ENCODE data around the gene ADGRL3. TPM values are rescaled to one million over a fixed set of nuclear protein-coding genes. Genes with fewer than 3 reads are reported as not detected.

The ADGRL3 gene
- total and polyA plus RNA-seq, 3 experiments from 2014 or later = not detected

DNA sequence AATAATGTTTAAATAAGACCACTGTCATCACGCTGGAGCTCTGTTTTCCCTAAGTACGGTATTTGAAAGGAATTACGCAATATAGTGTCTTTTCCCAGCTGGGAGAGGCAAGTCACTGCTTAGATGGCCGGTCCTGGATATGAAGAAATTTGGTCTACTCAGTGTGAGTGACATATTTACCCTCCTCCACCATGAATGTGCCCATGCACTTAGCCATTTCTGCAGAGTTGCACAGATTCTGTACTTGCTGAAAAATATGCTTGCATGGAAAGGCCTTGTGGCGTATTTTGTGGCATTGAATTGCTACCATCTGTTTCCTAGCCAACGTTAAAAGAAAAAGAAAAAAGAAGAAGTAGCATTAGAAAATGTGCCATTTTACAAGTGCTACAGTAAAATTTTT lies 73.1 kb downstream of the ADGRL3 start:
- Histone ChIP-seq H3K9me3 (ENCODE audit: low read length) (no peaks in the 10 kb centered on the region), H3K4me3 (ENCODE audit: low read length) (no peak overlapping the region), H3K4me1 (ENCODE audit: insufficient read depth, low read length) (no peaks in the 10 kb centered on the region), H3K27ac (ENCODE audit: low read depth, low read length) (no peak overlapping the region), H3K27me3 (ENCODE audit: insufficient read depth, low read length, poor library complexity, severe bottlenecking) (no peaks in the 10 kb centered on the region), H3K36me3 (ENCODE audit: insufficient read depth, low read length) (no peaks in the 10 kb centered on the region)
- H3K9me3 Mint-ChIP-seq = peaks cover 5 to 22% (median 10%) of the 10 kb centered on the region in 5 donors
- H3K4me3 Mint-ChIP-seq = no peak overlapping the region
- DNase-seq = no peak
- no peak overlapping the region for H3K27ac Mint-ChIP-seq
- no peaks in the 10 kb centered on the region for H3K36me3 Mint-ChIP-seq
- no peaks in the 10 kb centered on the region for H3K4me1 Mint-ChIP-seq
- H3K27me3 Mint-ChIP-seq = no peaks in the 10 kb centered on the region
- CTCF ChIA-PET = no interaction called here
- POLR2A ChIA-PET = no interaction called here

DNA sequence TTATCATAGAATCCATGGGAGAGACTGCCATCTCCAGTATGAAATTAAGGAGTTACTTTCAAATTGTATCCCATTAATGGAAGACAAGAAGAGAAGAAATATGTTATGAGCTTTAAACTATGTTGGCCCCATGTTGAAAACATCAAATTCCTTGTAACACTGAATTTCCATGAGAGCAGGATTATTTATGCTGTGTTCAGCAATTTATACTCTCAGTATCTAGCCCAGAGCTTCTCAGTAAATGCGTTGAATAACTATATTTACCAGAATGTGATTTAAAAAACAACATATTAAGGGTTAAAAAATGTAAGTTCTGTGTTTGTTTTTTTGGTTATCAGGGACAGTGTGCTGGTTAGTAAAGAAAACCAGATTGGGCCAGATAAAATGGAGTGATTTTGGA lies 74.2 kb downstream of the ADGRL3 start:
- DNase-seq = no peak
- Histone ChIP-seq H3K4me1 (ENCODE audit: insufficient read depth, low read length) (no peaks in the 10 kb centered on the region), H3K27me3 (ENCODE audit: insufficient read depth, low read length, poor library complexity, severe bottlenecking) (no peaks in the 10 kb centered on the region), H3K27ac (ENCODE audit: low read depth, low read length) (no peak overlapping the region), H3K4me3 (ENCODE audit: low read length) (no peak overlapping the region), H3K36me3 (ENCODE audit: insufficient read depth, low read length) (no peaks in the 10 kb centered on the region), H3K9me3 (ENCODE audit: low read length) (no peaks in the 10 kb centered on the region)
- H3K9me3 Mint-ChIP-seq = peaks cover 6 to 24% (median 10%) of the 10 kb centered on the region in 5 donors
- no peaks in the 10 kb centered on the region for H3K27me3 Mint-ChIP-seq
- no peaks in the 10 kb centered on the region for H3K36me3 Mint-ChIP-seq
- no peak overlapping the region for H3K27ac Mint-ChIP-seq
- H3K4me1 Mint-ChIP-seq = no peaks in the 10 kb centered on the region
- ChIA-PET POLR2A (no interaction called here), CTCF (no interaction called here)
- no peak overlapping the region for H3K4me3 Mint-ChIP-seq

DNA sequence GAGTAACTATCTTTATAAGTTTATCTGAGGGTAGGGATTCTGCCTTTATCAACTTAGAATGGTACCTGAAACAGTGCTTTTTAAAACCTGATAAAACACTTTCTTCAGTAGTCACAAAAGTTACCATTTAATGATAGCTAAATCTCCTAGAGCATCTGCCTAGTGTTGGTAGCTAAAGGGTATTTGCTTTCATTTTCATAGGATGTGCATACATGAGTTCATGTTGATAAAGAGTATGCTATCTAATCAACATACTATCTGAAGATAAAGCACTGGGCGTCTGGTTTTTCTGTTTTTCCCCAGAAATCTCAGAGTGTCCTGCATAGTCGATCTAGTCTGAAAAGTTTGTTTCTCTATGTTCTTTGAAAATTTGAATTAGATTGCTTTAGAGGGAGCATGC lies 75.1 kb downstream of the ADGRL3 start:
- Mint-ChIP-seq H3K4me3 (no peak overlapping the region), H3K27ac (no peak overlapping the region), H3K4me1 (no peaks in the 10 kb centered on the region), H3K36me3 (no peaks in the 10 kb centered on the region), H3K27me3 (no peaks in the 10 kb centered on the region), H3K9me3 (peaks cover 10 to 30% (median 12%) of the 10 kb centered on the region in 5 donors)
- no peaks in the 10 kb centered on the region for H3K27me3 ChIP-seq (ENCODE audit: insufficient read depth, low read length, poor library complexity, severe bottlenecking)
- H3K9me3 ChIP-seq (ENCODE audit: low read length) = no peaks in the 10 kb centered on the region
- H3K27ac ChIP-seq (ENCODE audit: low read depth, low read length) = no peak overlapping the region
- no peaks in the 10 kb centered on the region for H3K4me1 ChIP-seq (ENCODE audit: insufficient read depth, low read length)
- POLR2A ChIA-PET = no interaction called here
- DNase-seq = no peak
- H3K4me3 ChIP-seq (ENCODE audit: low read length) = no peak overlapping the region
- H3K36me3 ChIP-seq (ENCODE audit: insufficient read depth, low read length) = no peaks in the 10 kb centered on the region
- CTCF ChIA-PET = no interaction called here

DNA sequence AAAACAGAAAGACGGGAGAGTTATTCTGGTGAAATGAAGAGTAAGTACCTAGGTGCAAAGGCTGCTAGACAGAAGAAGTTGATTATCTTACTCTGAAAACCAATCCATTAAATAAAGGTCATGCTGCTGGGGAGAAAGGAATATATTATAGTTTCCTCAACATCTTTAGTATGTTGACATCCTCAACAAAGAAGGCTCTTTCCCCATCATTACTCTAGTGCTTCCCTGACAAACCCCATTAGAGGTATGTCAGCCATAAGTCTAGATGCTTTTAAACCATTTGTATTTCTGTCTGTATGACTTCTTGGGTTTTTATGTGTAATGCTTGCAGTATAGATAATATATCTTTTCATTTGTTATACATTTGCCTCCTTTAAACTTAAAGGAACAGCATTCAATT lies 75.9 kb downstream of the ADGRL3 start:
- Mint-ChIP-seq H3K36me3 (no peaks in the 10 kb centered on the region), H3K9me3 (peaks cover 8 to 30% (median 12%) of the 10 kb centered on the region in 5 donors), H3K27ac (no peak overlapping the region), H3K4me1 (no peaks in the 10 kb centered on the region), H3K4me3 (no peak overlapping the region), H3K27me3 (no peaks in the 10 kb centered on the region)
- no peaks in the 10 kb centered on the region for H3K27me3 ChIP-seq (ENCODE audit: insufficient read depth, low read length, poor library complexity, severe bottlenecking)
- no peak overlapping the region for H3K27ac ChIP-seq (ENCODE audit: low read depth, low read length)
- ChIA-PET CTCF (no interaction called here), POLR2A (no interaction called here)
- no peaks in the 10 kb centered on the region for H3K4me1 ChIP-seq (ENCODE audit: insufficient read depth, low read length)
- H3K9me3 ChIP-seq (ENCODE audit: low read length) = no peaks in the 10 kb centered on the region
- H3K36me3 ChIP-seq (ENCODE audit: insufficient read depth, low read length) = no peaks in the 10 kb centered on the region
- no peak for DNase-seq
- H3K4me3 ChIP-seq (ENCODE audit: low read length) = no peak overlapping the region

DNA sequence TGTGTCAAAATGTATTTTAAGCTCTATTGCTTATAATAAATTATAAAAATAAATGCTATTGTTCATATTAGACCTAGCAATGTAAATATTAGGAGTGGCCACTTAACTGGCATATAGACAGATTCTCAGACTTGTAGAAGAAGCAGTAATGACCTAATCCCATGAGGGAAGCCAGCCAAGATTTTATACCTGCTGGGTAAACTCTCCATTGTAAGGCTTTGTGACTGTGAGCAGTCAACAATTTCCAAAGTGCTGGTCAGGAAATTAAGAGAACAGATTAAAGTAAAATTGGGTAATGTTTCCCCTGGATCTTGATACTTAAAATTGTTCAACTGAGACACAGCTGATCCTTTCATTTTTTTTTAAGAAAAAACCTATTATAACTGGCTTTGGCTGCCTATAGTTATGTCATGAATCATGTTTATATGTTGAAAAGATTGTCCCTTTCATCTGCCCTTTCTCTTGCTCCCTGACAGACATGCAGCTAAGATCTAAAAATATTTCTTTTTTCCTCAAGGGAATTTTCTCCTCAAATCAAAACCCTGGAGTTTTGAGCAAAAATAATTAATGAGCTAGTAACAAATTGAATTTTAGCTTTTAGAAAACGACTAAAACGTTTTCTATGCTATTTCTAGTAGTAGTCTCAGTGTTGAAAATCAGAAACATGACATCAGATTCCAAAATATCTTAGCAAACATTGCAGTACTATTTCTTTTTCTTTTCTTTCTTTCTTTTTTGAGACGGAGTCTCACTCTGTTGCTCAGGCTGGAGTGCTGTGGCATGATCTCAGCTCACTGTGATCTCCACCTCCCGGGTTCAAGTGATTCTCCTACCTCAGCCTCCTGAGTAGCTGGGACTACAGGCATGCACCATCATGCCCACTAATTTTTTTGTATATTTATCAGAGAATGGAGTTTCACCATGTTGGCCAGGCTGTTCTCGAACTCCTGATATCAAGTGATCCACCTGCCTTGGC lies 77.9 kb downstream of the ADGRL3 start:
- Histone ChIP-seq H3K36me3 (ENCODE audit: insufficient read depth, low read length) (no peaks in the 10 kb centered on the region), H3K4me1 (ENCODE audit: insufficient read depth, low read length) (no peaks in the 10 kb centered on the region), H3K9me3 (ENCODE audit: low read length) (no peaks in the 10 kb centered on the region), H3K27me3 (ENCODE audit: insufficient read depth, low read length, poor library complexity, severe bottlenecking) (no peaks in the 10 kb centered on the region), H3K27ac (ENCODE audit: low read depth, low read length) (no peak overlapping the region), H3K4me3 (ENCODE audit: low read length) (no peak overlapping the region)
- H3K27me3 Mint-ChIP-seq = no peaks in the 10 kb centered on the region
- H3K36me3 Mint-ChIP-seq = no peaks in the 10 kb centered on the region
- ChIA-PET POLR2A (no interaction called here), CTCF (no interaction called here)
- H3K27ac Mint-ChIP-seq = no peak overlapping the region
- no peaks in the 10 kb centered on the region for H3K4me1 Mint-ChIP-seq
- peaks cover 7 to 33% (median 12%) of the 10 kb centered on the region in 5 donors for H3K9me3 Mint-ChIP-seq
- no peak for DNase-seq
- H3K4me3 Mint-ChIP-seq = no peak overlapping the region

DNA sequence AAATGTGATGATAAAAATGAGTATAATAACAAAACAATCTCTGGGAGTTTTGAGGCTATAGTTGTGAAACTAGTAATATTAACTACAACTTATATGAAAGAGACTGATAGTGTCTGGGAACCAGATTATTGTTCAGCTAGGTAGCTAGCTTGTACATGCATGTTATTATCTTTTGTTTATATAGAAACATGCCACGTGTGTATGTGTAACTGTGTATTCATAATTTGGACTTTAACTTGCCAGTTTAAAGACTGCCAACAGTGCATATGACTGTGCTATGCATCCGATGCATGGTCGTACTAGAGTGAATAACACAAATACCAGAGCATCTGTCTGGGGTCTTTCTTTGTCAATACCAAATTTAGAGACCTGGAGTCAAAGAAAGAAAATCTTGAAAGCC lies 92.2 kb downstream of the ADGRL3 start:
- ChIA-PET CTCF (no interaction called here), POLR2A (no interaction called here)
- Histone ChIP-seq H3K4me1 (ENCODE audit: insufficient read depth, low read length) (no peaks in the 10 kb centered on the region), H3K4me3 (ENCODE audit: low read length) (no peak overlapping the region), H3K27ac (ENCODE audit: low read depth, low read length) (no peak overlapping the region), H3K36me3 (ENCODE audit: insufficient read depth, low read length) (no peaks in the 10 kb centered on the region), H3K27me3 (ENCODE audit: insufficient read depth, low read length, poor library complexity, severe bottlenecking) (no peaks in the 10 kb centered on the region), H3K9me3 (ENCODE audit: low read length) (no peaks in the 10 kb centered on the region)
- no peak overlapping the region for H3K27ac Mint-ChIP-seq
- peaks cover 0 to 10% (median 3%) of the 10 kb centered on the region in 5 donors for H3K9me3 Mint-ChIP-seq
- no peaks in the 10 kb centered on the region for H3K4me1 Mint-ChIP-seq
- no peaks in the 10 kb centered on the region for H3K27me3 Mint-ChIP-seq
- H3K4me3 Mint-ChIP-seq = no peak overlapping the region
- no peaks in the 10 kb centered on the region for H3K36me3 Mint-ChIP-seq
- DNase-seq = no peak

DNA sequence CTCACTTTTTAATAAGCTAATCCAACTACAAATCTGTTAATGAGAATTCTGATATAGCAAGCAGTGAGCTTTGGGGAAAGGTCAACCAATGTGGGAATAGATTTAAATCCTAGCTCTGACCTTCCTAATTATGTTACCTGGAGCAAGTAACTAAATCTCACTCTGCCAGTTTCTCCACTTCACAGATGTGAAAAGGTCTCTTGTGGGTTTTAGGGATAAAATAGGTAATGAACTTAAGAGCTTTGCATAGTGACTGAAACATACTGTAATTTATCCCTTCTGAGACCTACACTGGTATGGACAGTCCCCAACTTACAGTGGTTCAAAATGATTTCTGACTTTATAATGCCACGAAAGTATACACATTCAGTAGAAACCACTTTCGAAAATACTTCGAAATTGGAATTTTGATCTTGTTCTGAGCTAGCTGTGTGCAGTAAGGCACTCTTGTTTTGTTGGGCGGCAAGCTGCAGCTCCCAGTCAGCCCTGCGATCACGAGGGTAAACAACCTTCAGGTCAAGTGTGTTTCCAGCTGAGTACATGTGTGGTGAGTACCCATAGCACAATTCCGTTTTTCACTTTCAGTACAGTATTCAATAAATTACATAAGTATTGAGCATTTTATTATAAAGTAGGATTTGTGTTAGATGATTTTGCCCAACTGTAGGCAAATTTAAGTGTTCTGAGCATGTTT lies 93.7 kb downstream of the ADGRL3 start:
- no peak overlapping the region for H3K4me3 ChIP-seq (ENCODE audit: low read length)
- DNase-seq = no peak
- no peaks in the 10 kb centered on the region for H3K36me3 ChIP-seq (ENCODE audit: insufficient read depth, low read length)
- Mint-ChIP-seq H3K4me1 (no peaks in the 10 kb centered on the region), H3K4me3 (no peak overlapping the region), H3K9me3 (peaks cover 0 to 9% (median 3%) of the 10 kb centered on the region in 5 donors), H3K27me3 (no peaks in the 10 kb centered on the region), H3K27ac (no peak overlapping the region), H3K36me3 (no peaks in the 10 kb centered on the region)
- H3K27ac ChIP-seq (ENCODE audit: low read depth, low read length) = no peak overlapping the region
- CTCF ChIA-PET = interaction anchor here (0.9 kb wide), 1 partner anchor 24 kb away, joined by 3 read pairs; no protein-coding TSS in a partner anchor
- H3K27me3 ChIP-seq (ENCODE audit: insufficient read depth, low read length, poor library complexity, severe bottlenecking) = no peaks in the 10 kb centered on the region
- H3K9me3 ChIP-seq (ENCODE audit: low read length) = no peaks in the 10 kb centered on the region
- POLR2A ChIA-PET = no interaction called here
- H3K4me1 ChIP-seq (ENCODE audit: insufficient read depth, low read length) = no peaks in the 10 kb centered on the region

DNA sequence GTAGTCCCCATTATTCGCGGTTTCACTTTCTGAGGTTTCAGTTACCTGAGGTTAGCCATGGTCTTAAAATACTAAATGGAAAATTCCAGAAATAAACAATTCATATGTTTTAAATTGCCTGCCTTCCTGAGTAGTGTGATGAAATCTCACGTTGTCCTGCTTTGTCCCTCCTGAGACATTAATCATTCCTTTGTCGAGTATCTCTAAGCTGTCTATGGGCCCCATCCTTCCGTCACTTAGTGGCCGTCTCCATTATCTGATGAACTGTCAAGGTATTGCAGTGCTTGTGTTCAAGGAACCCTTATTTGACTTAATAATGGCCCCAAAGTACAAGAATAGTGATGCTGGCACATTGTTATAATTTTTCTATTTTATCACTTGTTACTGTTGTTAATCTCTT lies 94.8 kb downstream of the ADGRL3 start:
- no peak overlapping the region for H3K4me3 Mint-ChIP-seq
- POLR2A ChIA-PET = no interaction called here

More for the DNA sequence above, 94.8 kb downstream of the ADGRL3 start:
- no peaks in the 10 kb centered on the region for H3K36me3 Mint-ChIP-seq
- CTCF ChIA-PET = no interaction called here
- no peak overlapping the region for H3K4me3 ChIP-seq (ENCODE audit: low read length)
- no peaks in the 10 kb centered on the region for H3K27me3 Mint-ChIP-seq
- no peaks in the 10 kb centered on the region for H3K36me3 ChIP-seq (ENCODE audit: insufficient read depth, low read length)
- no peaks in the 10 kb centered on the region for H3K27me3 ChIP-seq (ENCODE audit: insufficient read depth, low read length, poor library complexity, severe bottlenecking)
- DNase-seq = no peak
- H3K27ac ChIP-seq (ENCODE audit: low read depth, low read length) = no peak overlapping the region
- H3K9me3 Mint-ChIP-seq = peaks cover 0 to 9% (median 3%) of the 10 kb centered on the region in 5 donors
- no peaks in the 10 kb centered on the region for H3K9me3 ChIP-seq (ENCODE audit: low read length)
- H3K27ac Mint-ChIP-seq = no peak overlapping the region
- no peaks in the 10 kb centered on the region for H3K4me1 Mint-ChIP-seq
- H3K4me1 ChIP-seq (ENCODE audit: insufficient read depth, low read length) = no peaks in the 10 kb centered on the region
